GM18868 (cell line): ENCODE measurements around the gene TLE2.
A peak's percentile ranks its signal among the peaks of the same experiment; 100 is the strongest.

Experiments used
- ATAC-seq: cut with Tn5 transposase; IDR thresholded peaks from one replicate; pipeline ENCODE4 v1.9.1; 2021; ENCODE audit warnings: mild to moderate bottlenecking, moderate library complexity; ENCODE audit not compliant: unreplicated experiment

Gene TLE2

DNA sequence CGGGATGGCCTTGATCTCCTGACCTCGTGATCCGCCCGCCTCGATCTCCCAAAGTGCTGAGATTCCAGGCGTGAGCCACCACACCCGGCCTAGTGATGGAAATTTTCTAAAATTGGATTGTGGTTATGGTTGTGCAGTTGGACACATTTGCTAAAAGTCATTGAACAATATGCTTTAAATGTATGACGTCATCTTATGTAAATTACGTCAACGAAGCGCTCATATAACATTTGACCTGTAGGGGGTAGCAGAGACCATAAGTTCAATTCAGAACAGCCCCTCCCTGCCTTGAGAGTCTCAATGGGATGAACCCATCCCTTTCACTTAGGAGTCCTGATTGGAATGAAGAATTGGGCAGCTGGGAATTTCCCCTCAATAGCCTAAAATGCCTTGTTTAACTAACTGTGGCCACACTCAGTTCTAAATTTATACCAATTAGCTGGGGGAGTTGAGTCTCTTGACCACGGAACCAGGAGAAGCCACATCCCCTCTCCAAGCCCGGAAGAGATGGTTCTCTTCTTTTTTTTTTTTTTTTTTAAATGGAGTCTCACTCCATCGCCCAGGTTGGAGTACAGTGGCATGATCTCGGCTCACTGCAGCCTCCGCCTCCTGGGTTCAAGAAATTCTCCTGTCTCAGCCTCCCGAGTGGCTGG lies 66.9 kb downstream of the TLE2 start:
- ATAC-seq = no peak

DNA sequence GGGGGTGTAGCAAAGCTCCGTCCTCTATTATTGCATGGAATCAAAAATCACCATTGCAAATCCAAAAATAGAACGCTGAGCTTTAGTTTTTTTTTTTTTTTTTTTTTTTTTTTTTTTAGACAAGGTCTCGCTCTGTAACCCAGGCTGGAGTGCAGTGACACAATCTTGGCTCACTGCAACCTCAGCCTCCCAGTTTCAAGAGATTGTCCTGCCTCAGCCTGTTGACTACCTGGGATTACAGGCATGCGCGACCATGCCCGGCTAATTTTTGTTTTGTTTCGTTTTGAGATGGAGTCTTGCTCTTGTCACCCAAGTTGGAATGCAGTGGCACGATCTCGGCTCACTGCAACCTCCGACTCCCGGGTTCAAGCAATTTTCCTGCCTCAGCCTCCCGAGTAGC lies 69.0 kb downstream of the TLE2 start:
- no peak for ATAC-seq

GRCh38 chr19:2957160-2957559 lies 71.9 kb downstream of the TLE2 start:
- ATAC-seq = no peak

GRCh38 chr19:2952953-2953481 lies 76.1 kb downstream of the TLE2 start:
- no peak for ATAC-seq

DNA sequence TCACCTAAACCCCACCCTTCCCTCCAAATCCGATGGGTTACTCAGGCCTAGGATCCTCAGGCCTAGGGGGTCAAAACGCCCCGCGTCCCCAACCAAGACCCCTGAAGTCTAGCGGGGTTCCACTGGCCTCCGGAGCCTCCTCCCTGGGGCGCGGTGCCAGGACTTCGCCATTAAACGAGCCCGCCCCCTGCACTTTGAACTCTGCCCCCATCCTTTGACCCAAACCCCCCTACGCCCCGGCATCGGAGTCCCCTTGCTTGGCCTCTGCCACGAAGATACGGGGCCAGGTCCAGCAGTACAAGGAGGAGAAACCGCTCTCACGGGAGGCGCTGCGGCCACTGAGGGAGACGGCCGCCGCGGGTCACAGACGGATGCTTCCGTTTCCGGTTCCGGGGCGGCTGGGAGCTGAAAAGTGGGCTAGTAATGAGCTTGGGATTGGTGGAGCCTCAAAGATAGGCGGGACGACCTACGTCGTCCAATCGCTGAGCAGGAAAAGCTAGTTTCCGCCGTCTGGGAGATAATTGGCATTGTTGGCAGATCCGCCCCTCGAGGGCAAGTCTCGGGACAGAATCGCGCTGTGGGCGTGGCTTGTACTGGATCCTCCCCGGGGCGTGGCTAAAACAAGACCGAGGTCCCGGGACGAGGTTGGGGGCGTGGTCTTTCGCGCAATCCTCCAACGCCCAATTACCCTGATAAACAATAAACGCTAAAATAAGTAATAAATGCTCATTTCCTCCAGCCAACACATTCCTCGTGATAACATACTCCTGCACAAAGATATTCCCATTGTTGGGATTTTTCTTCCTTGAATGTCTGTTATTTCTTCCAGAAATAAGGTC lies 78.6 kb downstream of the TLE2 start:
- ATAC-seq = peak; percentile 94

- peak; percentile 7 for ATAC-seq
Observed at GRCh38 chr19:2949939-2950285, 79.2 kb downstream of the TLE2 start.
